Activated CD8-positive, alpha-beta memory T cell treated with anti-CD3 and anti-CD28 coated beads for 4 hours (primary cell): ENCODE data around the gene SLC66A2.
"Not testable (repeated sequence)": the region's sequence is repeated elsewhere in the genome, so short reads cannot be mapped to it uniquely, and the experiment has no call there.

Source experiments
- DNase-seq, 2 donors: peaks; one replicate each; pipeline ENCODE4 v3.0.0-alpha.2; 2020; ENCODE audit warnings: low read depth in 2 of 2

SLC66A2 gene

DNA sequence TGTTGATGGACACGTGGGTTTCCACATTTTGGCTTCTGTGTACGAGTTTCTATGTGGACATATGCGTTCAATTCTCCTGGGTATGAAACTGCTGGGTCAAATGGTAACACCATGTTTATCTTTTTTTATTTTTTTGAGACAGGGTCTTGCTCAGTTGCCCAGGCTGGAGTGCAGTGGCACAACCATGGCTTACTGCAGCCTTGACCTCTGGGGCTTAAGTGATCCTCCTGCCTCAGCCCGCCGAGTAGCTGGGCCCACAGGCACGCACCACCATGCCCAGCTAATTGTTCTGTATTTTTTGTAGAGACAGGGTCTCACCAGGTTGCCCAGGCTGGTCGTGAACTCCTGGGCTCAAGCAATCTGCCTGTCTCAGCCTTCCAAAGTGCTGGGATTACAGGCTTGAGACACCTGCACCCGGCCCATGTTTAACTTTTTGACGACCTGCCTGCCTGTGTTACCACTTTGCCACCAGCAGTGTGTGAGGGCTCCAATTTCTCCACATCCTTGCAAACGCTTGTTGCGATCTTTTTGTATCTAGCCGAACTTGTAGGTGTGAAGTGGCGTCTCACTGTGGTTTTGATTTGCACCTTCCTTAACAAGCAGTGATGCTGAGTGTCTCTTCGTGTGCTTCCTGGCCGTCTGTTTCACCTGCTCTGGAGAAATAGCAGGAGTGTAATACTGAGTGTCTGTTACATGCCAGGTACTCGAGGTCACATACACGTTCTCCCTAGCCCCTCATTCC lies 19.9 kb upstream of the SLC66A2 start:
- no peak for DNase-seq

DNA sequence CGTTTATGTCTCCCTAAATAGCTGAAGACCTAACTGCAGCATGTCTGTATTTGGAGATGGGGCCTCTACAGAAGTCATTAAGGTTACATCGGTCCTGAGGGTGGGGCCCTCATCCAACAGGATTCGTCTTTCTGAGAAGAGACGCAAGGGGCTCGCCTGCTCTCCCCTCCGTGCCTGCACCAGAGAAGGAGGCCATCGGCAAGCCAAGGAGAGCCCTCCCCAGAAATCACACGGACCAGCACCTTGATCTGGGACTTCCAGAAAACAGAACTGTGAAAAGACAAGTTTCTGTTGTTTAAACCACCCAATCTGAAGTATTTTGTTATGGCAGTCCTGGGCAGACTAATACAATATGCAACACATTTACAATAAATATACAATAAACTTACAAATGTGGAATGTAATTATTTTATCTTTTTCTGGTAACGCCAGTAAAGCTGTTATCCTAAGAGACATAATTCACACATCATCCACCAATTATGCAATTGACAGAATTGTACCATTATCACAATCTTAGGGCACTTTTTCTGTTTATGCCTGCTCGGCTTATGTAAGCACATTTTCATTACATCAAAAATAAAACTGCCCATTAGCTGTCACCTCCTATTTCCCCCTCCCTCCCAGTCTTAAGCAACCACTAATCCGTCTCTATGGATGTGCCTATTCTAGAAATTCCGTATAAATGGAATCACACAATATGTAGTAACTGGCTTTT lies 19.1 kb upstream of the SLC66A2 start:
- DNase-seq = no peak

DNA sequence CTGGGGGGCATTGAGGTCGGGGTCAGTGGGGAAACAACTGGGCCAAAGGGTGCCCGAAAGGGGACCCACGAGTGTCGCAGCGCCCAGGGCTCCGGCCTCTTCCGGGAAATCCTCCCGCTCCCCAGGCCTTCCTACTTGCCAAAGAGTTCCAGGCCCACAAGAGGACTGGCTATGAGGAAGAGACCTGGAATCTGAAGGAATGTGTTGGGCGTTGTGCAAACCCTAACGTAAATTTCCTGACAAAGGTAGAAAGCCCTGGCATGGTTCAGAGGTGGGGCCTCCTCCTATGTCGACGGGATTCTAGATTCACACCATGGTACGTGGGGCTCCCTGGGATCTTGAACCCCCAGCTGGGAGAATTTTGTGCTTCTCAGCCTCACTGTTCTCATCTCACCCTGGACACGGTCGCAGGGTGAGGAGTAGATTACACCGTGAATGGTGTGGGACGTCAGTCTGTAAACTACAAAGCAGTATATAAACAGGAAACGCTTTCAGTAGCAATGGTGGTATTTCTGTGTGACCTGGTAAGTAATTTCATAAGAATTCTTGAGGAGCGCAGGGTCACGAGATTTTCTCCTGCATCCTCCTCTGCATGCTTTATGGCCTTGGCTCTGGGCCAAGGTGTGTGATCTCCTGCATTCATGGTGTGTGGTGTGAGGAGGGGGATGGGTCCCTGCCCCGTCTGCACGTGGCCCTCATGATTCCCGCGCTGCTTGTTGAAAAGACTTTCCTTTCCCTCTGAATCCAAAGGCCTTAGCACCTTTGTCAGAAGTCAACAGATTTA lies 13.9 kb upstream of the SLC66A2 start:
- DNase-seq = no peak

DNA sequence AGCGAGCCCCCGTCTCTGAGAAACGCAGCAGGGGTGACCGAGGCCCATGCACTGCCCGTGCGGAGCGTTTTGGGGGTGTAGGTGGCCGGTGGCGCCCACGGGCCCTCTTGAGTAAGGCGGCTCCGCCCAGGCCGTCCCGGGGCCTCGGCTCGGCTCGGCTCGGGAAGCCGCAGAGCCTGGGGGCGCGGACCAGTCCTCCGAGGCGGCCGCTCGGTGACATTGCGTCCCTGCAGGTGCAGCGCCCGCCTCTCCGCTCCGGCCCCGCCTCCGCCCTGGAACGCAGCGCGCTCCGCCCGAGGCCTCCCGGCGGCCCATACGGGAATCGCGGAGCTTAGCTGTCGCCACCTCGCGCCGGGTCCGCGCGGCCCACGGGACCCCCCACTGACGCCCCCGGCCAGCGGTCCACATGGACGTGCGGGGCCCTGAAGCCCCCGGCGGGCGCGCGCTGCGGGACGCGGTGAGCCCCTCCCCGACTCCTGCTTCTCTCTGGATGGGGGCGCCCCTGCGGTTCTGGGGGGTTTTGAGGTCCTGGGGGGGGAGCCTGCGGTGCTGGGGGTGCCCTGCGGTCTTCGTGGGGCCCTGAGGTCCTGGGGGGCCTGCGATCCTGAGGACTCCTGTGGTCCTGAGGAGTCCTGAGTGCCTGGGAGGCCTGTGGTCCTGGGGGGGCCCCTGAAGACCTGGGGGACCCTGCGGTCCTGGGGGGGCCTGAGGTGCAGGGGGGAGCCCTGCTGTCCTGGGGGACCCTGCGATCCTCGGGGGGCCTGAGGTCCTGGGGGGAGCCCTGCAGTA lies 13.1 kb upstream of the SLC66A2 start, which contains the start of gene HSBP1L1:
HSBP1L1 (plus strand) TSS at position 314 of the 789 bp plus-strand sequence; CDS start at position 407, 93 bp downstream.
- no peak for DNase-seq

DNA sequence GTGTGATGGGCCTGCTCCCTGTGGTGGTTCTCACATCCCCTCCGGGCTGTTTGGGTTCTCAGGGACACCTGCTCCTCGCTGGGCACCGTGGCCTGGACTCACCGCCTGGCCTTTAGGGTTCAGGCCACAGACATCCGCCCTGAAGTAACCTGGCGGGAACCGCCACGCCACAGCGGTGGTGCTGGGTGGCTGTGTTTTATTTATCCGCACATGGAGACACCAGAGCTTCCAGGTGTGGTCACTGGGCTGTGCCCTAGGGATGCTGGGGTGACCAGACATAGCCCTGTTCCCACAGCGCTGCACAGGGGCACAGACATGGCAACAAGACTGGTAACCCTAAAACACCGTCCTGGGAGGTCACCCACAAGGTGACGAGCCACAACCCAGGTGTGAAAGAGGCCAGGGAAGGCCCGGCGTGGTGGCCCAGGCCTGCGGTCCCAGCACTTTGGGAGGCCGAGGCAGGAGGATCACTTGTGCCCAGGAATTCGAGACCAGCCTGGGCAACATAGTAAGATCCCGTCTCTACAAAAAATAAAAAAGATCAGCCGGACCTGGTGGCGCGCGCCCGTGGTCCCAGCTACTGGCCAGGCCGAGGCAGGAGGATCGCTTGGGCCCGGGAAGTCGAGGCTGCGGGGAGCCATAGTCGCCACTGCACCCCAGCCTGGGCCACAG lies 12.3 kb upstream of the SLC66A2 start:
- DNase-seq = no peak

DNA sequence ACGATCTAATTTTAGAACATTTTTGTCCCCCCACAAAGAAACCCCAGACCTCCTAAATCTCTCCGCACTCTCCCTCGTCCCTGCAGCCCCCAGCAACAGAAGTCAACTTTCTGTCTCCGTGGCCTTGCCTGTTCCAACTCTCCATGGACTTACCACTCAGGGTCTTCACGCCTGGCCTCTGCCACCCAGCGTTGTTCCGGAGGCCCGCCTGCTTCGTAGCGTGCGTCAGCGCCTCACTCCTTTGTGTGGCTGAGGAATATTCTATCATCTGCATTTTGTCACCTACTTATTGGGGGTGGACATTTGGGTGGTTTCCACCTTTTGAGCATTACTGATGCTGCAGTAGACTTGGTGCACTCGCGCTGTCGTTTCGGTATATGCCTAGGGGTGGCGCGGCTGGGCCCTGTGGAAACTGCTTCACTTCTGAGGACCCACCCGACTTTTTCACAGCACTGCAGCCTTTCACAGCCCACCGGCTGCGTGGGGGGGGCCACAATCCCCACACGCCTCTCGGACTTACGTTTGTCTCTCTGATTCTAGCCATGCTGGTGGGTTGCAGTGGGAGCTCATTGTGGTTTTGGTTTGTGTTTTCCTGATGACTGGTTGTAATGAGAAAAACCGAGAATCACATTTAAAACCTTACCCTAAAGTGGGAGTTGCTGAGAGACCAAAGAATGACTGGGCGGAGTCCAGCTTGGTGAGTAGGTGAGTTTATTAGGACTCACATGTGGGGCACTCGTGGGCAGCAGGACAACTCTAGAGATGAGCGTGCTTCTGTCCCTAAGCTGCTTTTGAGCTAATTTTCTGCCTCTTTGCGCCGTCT lies 11.6 kb upstream of the SLC66A2 start:
- no peak for DNase-seq

DNA sequence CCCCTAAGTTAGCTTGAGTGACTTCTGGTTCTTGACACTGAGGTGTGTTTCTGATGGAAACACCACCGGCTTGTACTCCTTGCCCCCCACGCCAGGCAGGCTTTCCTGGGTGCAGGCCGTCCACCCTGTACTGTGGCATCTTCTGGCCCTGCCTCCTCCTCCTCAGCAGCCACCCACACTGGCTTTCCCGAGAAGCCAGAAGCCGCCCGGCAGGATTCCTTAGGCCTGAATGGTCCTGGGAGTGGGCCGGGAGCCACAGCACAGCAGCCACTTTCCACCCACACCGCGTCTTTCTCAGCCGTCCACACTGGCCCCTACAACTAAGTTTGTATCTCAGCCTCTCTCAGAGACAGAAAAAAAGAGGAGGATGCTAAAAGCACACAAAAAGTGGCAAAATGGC lies 10.9 kb upstream of the SLC66A2 start:
- DNase-seq = no peak

DNA sequence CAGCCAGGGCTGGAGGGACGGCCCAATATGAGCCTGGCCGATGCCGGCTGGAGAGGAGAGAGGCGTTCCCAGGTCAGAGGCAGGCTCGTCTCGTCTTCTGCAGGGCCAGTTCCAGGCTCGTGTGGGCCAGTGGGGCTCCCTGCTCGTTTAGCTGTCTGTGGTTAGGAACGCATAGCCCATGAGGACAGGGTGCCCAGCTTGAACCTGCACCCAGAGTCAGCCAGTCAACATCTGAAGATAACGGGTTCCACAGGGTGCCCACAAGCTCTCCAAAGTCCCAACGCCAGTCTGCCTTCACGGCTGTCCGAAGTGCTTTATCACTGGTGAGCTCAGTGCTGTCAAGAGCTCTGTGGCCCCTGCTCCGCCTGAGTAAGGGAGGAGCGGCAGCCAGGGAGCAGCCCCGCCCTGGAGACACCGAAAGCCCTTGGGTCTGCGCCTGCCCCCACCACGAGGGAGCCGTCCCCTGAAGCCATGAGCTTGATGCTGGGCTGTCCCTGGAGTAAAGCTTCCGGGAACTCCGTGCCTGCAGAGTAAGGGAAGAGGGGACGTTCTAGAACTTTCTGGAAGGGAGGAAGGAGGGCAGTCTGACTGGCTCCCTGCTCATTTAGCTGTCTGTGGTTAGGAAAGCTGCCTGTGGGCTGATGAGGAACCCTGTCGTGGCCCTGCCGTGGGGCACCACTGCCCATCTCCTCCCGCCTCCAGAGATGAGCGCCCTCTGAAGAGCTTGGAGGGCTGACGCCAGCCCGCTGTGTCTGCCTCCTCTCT lies 10.3 kb upstream of the SLC66A2 start:
- no peak for DNase-seq

DNA sequence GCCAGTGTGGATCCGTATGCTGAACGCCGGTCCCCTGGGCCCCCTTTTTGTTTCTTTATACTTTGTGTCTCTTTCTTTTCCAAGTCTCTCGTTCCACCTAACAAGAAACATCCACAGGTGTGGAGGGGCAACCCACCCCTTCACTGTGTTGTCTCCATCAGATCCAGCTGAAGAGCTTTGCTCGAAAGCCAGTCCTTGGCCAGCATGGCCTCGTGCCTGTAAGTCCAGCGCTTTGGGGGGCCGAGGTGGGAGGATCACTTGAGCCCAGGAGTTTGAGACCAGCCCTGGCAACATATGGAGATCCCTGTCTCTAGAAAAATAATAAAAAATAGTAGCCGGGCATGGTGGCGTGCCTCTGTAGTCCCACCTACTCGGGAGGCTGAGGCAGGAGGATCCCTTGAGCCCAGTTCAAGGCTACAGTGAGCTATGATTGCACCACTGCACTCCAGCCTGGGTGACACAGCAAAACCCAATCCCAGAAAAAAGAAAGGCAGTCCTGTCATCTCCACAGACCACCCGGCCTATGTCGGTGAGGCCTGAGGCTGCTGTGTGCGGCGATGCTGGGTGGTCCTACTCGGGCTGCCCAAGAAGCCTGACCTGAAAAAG lies 9.6 kb upstream of the SLC66A2 start:
- no peak for DNase-seq

DNA sequence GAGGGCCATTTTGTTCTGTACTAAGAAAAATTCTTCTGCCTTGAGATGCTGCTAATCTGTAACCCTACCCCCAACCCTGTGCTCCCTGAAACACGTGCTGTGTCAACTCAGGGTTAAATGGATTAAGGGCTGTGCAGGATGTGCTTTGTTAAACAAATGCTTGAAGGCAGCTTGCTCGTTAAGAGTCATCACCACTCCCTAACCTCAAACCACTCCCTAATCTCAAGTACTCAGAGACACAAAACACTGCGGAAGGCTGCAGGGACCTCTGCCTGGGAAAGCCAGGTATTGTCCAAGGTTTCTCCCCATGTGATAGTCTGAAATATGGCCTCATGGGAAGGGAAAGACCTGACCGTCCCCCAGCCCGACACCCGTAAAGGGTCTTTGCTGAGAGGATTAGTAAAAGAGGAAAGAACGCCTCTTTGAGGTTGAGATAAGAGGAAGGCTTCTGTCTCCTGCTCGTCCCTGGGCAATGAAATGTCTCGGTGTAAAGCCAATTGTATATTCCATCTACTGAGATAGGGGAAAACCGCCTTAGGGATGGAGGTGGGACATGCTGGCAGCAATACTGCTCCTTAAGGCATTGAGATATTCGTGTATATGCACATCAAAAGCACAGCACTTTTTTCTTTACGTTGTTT lies 8.8 kb upstream of the SLC66A2 start:
- DNase-seq = not testable (repeated sequence)

DNA sequence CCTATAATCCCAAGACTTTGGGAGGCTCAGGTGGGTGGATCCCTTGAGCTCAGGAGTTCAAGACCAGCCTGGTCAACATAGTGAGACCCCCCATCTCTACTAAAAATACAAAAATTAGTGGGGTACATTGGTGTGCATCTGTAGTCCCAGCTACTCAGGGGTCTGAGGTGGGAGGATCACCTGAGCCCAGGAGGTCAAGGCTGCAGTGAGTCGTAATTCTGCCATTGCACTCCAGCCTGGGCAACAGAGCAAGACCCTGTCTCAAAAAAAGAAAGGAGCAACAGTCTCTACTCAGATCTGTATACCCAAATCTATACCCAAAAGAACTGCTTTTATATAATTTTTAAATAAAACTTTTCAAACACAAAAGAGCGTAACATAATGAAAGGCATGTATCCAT lies 7.5 kb upstream of the SLC66A2 start:
- DNase-seq = no peak

DNA sequence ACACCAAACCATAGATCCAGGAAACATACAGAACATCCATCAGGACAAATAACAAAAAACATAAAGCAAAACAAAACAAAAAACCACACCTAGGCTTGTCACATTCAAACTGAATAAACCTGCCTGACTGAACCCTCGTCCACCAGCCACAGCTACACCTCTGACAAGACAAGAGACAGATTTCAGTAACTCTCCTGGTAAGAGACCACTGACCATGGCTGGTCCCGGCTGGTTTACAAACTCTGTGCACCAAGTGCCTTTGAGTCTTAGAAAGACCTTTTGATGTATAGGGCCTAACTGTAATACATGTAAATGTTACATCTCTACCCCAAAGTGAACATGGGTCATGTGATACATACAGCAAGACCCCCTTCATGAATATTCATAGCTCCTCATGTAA lies 4.8 kb upstream of the SLC66A2 start:
- no peak for DNase-seq

DNA sequence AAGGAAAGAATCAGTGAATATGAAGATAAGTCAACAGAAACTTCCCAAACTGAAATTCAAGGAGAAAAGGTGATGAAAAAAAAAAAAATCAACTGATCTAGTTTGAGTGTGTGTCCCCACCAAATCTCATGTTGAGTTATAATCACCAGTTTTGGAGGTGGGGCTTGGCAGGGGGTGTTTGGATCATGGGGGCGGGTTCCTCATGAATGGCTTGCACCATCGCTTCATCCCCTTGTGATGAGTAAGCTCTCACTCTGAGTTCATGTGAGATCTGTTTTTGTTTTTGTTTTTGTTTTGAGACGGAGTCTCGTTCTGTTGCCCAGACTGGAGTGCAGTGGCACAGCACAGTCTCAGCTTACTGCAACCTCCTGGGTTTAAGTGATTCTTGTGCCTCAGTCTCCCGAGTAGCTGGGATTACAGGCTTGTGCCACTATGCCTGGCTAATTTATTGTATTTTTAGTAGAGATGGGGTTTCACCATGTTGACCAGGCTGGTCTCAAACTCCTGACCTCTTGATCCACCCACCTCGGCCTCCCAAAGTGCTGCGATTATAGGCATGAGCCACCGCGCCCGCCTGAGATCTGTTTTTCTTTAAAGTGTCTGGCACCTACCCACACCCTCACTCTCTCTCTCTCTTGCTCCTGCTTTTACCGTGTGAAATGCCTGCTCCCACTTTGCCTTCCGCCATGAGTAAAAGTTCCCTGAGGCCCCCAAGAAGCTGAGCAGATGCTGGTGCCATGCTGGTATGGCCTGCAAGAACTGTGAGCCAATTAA lies 4.0 kb upstream of the SLC66A2 start:
- DNase-seq = no peak

DNA sequence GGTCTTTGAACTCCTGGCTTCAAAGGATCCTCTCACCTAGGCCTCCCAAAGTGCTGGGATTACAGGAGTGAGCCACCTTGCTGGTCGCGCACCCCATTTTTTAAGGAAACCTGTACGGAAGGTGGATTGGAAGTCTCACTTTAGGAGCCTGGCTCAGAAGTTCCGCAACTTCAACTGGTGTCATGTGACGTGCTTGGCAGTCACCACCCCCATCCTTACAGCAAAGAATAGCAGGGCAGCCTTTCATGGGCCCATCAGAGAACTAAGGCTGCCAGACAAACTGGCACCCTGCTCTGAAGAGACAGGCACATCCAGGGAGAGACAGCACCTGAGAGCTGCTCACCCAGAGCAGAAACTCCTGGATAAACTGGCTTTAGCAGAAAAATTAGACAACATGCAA lies 3.3 kb upstream of the SLC66A2 start:
- no peak for DNase-seq

DNA sequence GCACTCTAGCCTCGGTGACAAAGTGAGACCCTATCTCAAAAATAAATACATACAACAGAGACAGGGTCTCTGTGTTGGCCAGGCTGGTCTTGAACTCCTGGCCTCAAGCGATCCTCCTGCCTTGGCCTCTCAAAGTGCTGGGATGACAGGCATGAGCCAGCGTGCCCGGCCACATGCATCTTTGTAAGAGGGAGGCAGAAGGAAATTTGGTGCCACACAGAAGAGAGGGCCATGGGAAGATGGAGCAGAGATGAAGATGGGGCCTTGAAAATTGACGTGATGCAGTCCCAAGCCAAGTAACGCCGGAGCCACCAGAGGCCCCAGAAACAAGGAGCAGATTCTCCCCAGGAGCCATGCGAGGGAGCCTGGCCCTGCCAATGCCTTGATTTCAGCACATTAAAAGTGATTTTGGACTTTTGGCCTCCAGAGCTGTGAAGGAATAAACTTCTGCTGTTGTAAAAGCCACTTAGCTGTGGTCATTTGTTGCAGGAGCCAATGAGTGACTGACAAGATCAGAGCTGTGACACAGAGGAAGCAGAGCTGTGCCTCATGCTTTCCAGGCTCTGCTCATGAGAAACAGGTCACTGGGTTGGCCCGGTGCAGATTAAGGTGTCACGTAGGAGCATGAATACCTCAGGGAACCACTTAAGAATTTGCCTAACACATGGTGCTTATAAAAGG lies 2.7 kb upstream of the SLC66A2 start:
- no peak for DNase-seq

DNA sequence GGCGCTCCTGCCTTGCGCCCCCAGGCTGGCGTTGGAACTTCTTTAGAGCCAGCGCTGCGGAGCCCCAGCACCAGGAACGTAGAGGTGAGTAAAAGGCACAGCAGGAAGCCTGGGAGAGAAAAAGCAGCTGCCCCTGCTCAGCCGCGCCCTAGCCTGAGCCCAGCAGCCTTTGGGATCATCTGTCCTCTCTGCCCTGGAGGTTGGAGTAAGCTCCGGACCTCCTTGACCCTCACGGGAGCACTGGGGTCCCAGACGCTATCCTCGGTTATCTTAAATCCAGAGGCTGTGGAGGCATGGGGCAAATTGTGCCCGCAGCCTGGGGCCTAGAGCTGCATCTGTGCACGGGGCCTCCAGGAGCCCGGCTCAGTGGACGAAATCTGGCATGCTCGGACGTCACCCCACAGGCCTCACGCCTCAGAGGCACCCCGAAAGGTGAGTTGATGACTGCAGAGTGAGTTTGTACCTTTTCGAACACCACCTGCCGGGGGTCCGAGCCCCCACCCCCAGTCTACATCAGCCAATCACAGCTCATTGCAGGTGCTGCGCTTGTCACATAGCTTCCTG lies 1.6 kb upstream of the SLC66A2 start:
- no peak for DNase-seq

DNA sequence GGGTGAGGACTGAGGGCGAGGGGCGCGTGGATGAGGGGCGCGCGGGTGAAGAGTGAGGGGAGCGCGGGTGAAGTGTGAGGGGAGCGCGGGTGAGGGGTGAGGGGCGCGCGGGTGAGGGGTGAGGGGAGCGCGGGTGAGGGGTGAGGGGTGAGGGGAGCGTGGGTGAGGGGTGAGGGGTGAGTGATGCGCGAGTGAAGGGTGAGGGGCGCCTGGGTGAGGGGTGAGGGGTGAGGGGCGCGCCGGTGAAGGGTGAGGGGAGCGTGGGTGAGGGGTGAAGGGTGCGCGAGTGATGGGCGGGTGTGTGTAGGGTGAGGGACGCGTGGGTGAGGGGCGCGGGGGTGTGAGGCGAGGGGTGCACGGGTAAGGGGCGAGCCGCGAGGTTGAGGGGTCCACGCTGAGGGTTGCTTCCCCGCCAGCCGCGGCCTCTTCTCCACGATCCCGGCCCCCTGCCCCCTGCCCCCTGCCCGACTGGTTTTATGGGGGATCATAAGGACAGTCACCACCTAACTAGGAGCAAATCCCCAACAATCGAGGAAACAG lies 1.1 kb upstream of the SLC66A2 start:
- DNase-seq = no peak
